Hepatocyte (in vitro differentiated cells): Measurements from ENCODE around the gene LMO2. TPM values are rescaled to one million over a fixed set of nuclear protein-coding genes. Genes with fewer than 3 reads are reported as not detected.

Experiments used
- DNase-seq: peaks from one replicate; pipeline ENCODE4 v3.0.0-alpha.2; 2016; ENCODE audit warnings: low spot score
- H2AFZ ChIP-seq: fragments of 200-600 bp; sonication (generic); 2 replicates; pipeline ENCODE4 v1.6.0; 2016; ENCODE audit warnings: antibody characterized with exemption, mild to moderate bottlenecking
- H3K27ac ChIP-seq: fragments of 200-600 bp; sonication (generic); 2 replicates; pipeline ENCODE4 v1.5.1; 2016; ENCODE audit warnings: mild to moderate bottlenecking
- H3K27me3 ChIP-seq: fragments of 200-600 bp; sonication (generic); 2 replicates; pipeline ENCODE4 v1.6.1; 2016
- H3K36me3 ChIP-seq: fragments of 200-600 bp; sonication (generic); replicated peaks from 2 replicates; pipeline ENCODE4 v1.5.1; 2016; ENCODE audit warnings: low read depth; ENCODE audit not compliant: insufficient read depth
- H3K4me1 ChIP-seq: fragments of 200-600 bp; sonication (generic); 2 replicates; pipeline ENCODE4 v1.5.1; 2016; ENCODE audit warnings: mild to moderate bottlenecking, moderate library complexity; ENCODE audit not compliant: insufficient read depth
- H3K4me2 ChIP-seq: fragments of 200-600 bp; sonication (generic); 2 replicates; pipeline ENCODE4 v1.6.0; 2016
- H3K4me3 ChIP-seq: fragments of 200-600 bp; sonication (generic); 2 replicates; pipeline ENCODE4 v1.5.1; 2016; ENCODE audit warnings: mild to moderate bottlenecking
- H3K79me2 ChIP-seq: fragments of 200-600 bp; sonication (generic); 2 replicates; pipeline ENCODE4 v1.6.0; 2017; ENCODE audit warnings: mild to moderate bottlenecking
- H3K9me2 ChIP-seq: fragments of 200-600 bp; sonication (generic); replicated peaks from 2 replicates; pipeline ENCODE4 v1.6.0; 2017; ENCODE audit warnings: mild to moderate bottlenecking; ENCODE audit not compliant: insufficient read depth
- H3K9me3 ChIP-seq: fragments of 200-600 bp; sonication (generic); 2 replicates; pipeline ENCODE4 v1.5.1; 2016; ENCODE audit warnings: low read depth, mild to moderate bottlenecking
- H4K20me1 ChIP-seq: fragments of 200-600 bp; sonication (generic); 2 replicates; pipeline ENCODE4 v1.6.0; 2016; ENCODE audit warnings: mild to moderate bottlenecking; ENCODE audit not compliant: insufficient read depth, poor library complexity, severe bottlenecking
- CTCF ChIP-seq: fragments of 200-600 bp; sonication (generic); IDR thresholded peaks from 2 replicates; pipeline ENCODE4 v1.5.1; 2016; ENCODE audit warnings: antibody characterized with exemption, mild to moderate bottlenecking; ENCODE audit not compliant: poor library complexity
- EZH2 ChIP-seq: fragments of 200-600 bp; sonication (generic); IDR thresholded peaks from 2 replicates; pipeline ENCODE4 v1.6.1; 2016; ENCODE audit warnings: antibody characterized with exemption, mild to moderate bottlenecking, borderline replicate concordance
- EZH2phosphoT487 ChIP-seq: fragments of 200-600 bp; sonication (generic); IDR thresholded peaks from one replicate; pipeline ENCODE4 v1.6.1; 2018; ENCODE audit warnings: antibody characterized with exemption, mild to moderate bottlenecking, low read depth, moderate library complexity; ENCODE audit not compliant: unreplicated experiment, severe bottlenecking
- WGBS: methylation state at CpG from one replicate; pipeline ENCODE4 v1.1.6; 2016; ENCODE audit warnings: low lambda C conversion rate; ENCODE audit errors: missing lambda C conversion rate; 5-methylcytosine and 5-hydroxymethylcytosine counted together
- polyA plus RNA-seq: library from polyadenylated mRNA; unstranded; fragments of >200 nt; fragmentation: Nextera tagmentation; extraction: Ambion mirVana; gene quantifications from 2 replicates; pipeline ENCODE4 v1.2.1, GENCODE V29; 2016
- total RNA-seq: library from RNA; depleted of rRNA; stranded (reverse); fragments of >200 nt; gene quantifications from 2 replicates; pipeline ENCODE4 v1.2.3, GENCODE V29; 2014

Gene LMO2
- total RNA-seq (2.5 and 4.9 TPM in 2 replicates), polyA plus RNA-seq (4.9 and 5.5 TPM in 2 replicates)

- Histone ChIP-seq H3K79me2 (no peaks in the 10 kb centered on the region), H3K4me3 (no peak within 1 kb of the TSS), H3K36me3 (no peaks in the 10 kb centered on the region), H3K27ac (peak within 1 kb of the TSS; percentile 43), H4K20me1 (no peaks in the 10 kb centered on the region), H3K4me2 (peak within 1 kb of the TSS; percentile 36), H3K4me1 (peaks cover 6% of the 10 kb centered on the region), H3K9me3 (no peaks in the 10 kb centered on the region), H3K9me2 (no peaks in the 10 kb centered on the region), H3K27me3 (no peaks in the 10 kb centered on the region), H2AFZ (no peak within 1 kb of the TSS)
- DNase-seq: no peak
- no peak for TF ChIP-seq EZH2phosphoT487
- no peak for TF ChIP-seq EZH2
- no peak for TF ChIP-seq CTCF
- 88% methylated on average over 9 of the region's 9 CpGs for WGBS
Observed at GRCh38 chr11:33891714-33892327, at the start of gene LMO2. TSS of gene LMO2 (minus strand) at chr11:33892076. CDS start at chr11:33869716, 22,360 bp downstream.

DNA sequence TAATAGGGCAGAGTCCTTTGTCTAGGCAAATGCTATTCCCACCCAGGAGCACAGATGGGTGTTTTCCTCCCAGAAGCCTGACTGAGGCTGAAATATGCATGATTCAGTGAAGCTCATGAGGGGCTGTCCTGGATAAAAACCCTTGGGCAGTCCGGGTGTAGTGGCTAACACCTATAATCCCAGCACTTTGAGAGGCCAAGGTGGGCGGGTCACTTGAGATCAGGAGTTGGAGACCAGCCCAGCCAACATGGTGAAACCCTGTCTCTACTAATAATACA, 48.6 kb upstream of the LMO2 start:
- Histone ChIP-seq H2AFZ (no peak overlapping the region), H3K9me2 (no peaks in the 10 kb centered on the region), H3K9me3 (no peaks in the 10 kb centered on the region), H3K4me3 (no peak overlapping the region), H3K36me3 (no peaks in the 10 kb centered on the region), H3K27me3 (no peaks in the 10 kb centered on the region), H3K27ac (no peak overlapping the region), H3K4me2 (no peak overlapping the region), H4K20me1 (no peaks in the 10 kb centered on the region), H3K4me1 (peaks cover 5% of the 10 kb centered on the region), H3K79me2 (no peaks in the 10 kb centered on the region)
- WGBS: 61% methylated on average over 2 of the region's 2 CpGs
- no peak for DNase-seq
- TF ChIP-seq EZH2: no peak
- no peak for TF ChIP-seq CTCF
- TF ChIP-seq EZH2phosphoT487: no peak

DNA sequence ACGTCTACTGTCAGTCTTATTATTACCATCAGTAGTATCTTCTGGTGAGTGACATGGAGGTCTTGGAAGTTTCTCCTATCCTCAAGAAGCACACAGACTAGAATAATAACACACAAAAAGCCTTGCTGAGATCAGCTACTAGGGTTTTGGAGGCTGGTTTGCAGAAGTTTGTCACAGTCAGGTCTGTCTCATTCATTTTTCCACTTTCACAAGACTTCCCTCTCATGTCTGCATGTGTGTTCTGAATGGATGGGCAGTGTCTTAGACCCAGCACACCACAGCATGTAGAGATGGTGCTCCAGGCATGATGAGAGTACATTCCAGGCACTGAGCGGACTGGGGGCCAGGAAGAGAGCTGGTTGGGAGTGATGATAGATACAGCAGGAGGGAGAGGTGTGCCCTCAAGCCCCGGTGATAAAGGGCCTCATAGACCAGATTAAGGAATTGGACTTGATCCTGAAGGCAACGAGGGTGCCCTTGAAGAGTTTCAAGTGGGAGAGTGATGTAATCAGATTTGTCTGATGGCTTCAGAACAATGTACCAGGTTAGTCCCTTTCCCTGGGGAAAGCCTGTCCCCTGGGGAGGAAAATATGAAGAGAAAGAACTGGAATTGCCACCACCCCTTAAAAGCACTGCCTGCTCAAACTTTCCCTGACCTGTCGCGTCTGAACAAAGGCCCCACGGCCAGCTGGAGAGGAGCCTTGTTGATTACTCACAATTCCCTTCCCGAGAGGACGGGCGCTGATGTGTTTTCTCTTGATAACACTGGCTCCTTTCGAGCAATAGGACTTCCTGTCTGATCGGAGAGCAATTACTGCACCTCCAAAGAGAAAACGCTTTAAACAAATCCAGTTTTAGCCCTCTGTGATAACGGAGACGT, 45.1 kb upstream of the LMO2 start:
- H2AFZ ChIP-seq: no peak overlapping the region
- no peak overlapping the region for H3K4me3 ChIP-seq
- no peaks in the 10 kb centered on the region for H3K27me3 ChIP-seq
- H4K20me1 ChIP-seq: no peaks in the 10 kb centered on the region
- H3K9me2 ChIP-seq: no peaks in the 10 kb centered on the region
- no peaks in the 10 kb centered on the region for H3K9me3 ChIP-seq
- DNase-seq: peak; percentile 80
- no peaks in the 10 kb centered on the region for H3K79me2 ChIP-seq
- WGBS: 16% methylated on average over 15 of the region's 15 CpGs
- peak overlapping the region; percentile 29 for H3K4me2 ChIP-seq
- H3K4me1 ChIP-seq: peaks cover 17% of the 10 kb centered on the region
- peak overlapping the region; percentile 26 for H3K27ac ChIP-seq
- no peak for TF ChIP-seq EZH2phosphoT487
- no peak for TF ChIP-seq CTCF
- TF ChIP-seq EZH2: no peak
- H3K36me3 ChIP-seq: no peaks in the 10 kb centered on the region
